Measurements from ENCODE around the gene MYOF.
"Not testable (repeated sequence)": the region's sequence is repeated elsewhere in the genome, so short reads cannot be mapped to it uniquely, and the experiment has no call there.

The MYOF gene

DNA sequence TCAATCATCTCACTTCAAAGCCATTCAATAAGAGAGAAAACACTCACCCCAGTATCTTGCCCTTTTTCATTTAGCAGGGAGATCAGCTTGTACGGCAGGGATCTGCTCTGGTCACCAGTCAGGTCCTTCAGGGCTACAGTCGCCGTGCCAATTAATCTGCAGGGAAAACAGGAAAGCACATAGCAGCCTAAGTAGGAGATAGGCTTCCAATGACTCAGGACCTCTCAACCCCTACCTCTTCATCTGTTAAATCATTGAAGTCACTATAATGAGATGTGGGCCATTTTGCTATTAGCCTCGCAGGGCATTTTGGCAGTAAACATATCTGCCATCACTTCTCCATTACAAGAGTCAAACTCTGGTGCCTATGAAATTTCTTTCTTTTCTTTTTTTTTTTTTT is 50.8 kb downstream of the MYOF start:
- DNase-seq (ENCODE audit: low spot score), result no peak

- no peak for DNase-seq (ENCODE audit: low spot score)
Measured at GRCh38 chr10:93425861-93426260, 56.3 kb downstream of the MYOF start.

GRCh38 chr10:93422118-93422517 is 60.0 kb downstream of the MYOF start:
- DNase-seq (ENCODE audit: low spot score), result no peak

DNA sequence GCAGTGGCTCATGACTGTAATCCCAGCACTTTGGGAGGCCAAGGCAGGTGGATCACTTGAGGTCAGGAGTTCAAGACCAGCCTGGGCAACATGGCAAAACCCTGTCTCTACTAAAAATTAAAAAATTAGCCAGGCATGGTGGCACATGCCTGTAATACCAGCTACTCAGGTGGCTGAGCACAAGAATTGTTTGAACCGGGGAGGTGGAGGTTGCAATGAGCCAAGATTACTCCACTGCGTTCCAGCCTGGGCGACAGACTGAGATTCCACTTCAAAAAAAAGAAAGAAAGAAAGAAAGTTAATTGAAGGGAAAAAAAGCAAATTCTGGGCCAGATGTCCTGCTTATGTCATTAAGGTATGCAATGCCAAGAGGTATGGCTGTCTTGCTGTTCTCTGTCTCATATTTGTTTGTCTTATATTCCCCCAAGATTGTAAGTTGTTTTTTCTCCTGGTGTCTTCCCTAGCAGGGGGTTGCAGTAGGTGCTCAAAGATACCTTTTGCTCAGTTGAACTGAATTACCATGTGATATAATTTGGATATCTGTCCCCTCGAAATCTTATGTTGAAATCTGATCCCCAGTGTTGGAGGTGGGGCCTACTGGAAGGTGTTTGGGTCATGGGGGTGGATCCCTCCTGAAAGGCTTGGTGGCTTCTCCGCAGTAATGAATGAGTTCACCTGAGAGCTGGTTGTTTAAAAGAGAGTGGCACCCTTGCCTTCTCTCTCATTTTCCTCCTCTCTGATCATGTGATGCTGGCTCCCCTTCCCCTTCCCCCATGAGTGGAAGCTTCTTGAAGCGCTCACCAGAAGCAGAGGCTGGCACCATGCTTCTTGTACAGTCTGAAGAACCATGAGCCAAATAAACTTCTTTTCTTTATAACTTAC is 60.9 kb downstream of the MYOF start:
- DNase-seq (ENCODE audit: low spot score), result no peak

DNA sequence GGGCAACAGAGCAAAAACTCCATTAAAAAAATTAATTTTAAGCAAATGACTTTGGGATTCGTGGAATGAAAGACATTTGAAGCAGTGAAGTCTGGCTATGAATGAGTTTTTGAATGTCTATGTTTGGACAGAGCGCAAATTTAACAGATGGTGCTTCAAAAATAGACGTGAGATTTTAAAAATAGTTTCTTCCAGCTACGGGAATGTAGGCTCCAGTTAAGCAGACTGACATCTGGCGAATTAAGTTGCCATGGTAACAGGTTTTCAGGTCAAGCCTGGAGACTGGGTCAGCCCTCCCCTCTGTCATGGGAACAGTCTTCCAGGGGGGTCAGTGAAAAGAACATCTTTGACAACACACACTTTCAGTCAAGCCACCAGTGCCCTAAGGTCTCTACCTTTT is 62.0 kb downstream of the MYOF start:
- DNase-seq (ENCODE audit: low spot score), result no peak

GRCh38 chr10:93419016-93419415 is 63.1 kb downstream of the MYOF start:
- DNase-seq (ENCODE audit: low spot score), result not testable (repeated sequence)

DNA sequence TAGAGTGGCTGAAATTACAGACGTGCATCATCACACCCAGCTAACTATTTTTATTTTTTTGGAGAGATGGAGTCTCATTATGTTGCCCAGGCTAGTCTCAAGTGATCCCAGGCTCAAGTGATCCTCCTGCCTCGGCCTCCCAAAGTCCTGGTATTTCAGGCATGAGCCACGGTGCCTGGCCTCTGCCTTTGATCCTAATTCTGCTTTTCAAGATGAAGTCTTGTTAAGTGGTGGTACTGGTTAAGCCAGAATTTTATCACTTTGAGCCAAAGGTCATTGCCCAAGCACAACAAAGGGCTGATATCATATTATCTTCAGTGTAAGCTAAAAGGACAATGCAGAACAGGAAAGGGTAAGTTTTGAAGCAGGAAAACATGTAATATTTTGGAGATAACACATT is 64.2 kb downstream of the MYOF start:
- DNase-seq (ENCODE audit: low spot score), result no peak

DNA sequence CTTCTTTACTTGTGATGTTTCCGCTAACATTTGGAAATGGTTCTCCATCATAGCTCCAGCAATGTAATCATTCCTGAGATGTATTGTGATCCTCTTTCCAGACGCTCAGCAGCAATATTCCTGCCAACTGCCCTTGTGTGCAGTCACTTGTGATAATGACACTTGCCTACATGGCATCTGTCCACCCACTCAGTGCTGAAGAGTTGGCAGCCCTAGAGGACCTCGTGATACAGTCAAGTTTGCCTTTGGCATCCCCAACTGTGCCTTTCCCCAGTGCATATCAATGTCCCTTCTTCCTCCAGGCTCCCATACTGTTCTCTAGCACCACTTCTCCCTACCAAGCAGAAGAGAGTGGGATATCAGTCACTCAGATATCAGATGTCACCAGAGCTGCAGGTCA is 64.9 kb downstream of the MYOF start:
- DNase-seq (ENCODE audit: low spot score), result no peak

- DNase-seq (ENCODE audit: low spot score), result no peak
Measured at GRCh38 chr10:93416824-93417223, 65.3 kb downstream of the MYOF start.

DNA sequence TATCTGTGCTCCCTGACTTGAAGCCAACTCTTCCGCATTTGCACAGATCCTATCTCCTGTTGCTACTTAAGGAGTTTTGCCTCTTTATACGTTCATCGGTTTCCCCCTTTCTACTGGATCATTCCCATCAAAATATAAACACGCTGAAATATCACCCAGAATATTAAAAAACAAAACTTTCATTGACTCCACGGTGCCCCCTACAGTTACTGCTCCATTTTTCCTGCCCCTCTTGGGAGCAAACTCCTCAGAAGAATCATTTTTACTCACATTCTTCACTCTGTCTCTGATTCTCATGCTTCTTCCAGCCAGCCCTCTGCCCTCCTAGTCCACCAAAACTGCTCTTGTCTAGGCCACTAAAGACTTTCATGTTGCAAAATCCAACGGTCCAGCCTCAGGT is 66.4 kb downstream of the MYOF start:
- no peak for DNase-seq (ENCODE audit: low spot score)

- no peak for DNase-seq (ENCODE audit: low spot score)
Measured at GRCh38 chr10:93413252-93413689, 68.9 kb downstream of the MYOF start.

- DNase-seq (ENCODE audit: low spot score), result no peak
Measured at GRCh38 chr10:93412801-93413200, 69.3 kb downstream of the MYOF start.

DNA sequence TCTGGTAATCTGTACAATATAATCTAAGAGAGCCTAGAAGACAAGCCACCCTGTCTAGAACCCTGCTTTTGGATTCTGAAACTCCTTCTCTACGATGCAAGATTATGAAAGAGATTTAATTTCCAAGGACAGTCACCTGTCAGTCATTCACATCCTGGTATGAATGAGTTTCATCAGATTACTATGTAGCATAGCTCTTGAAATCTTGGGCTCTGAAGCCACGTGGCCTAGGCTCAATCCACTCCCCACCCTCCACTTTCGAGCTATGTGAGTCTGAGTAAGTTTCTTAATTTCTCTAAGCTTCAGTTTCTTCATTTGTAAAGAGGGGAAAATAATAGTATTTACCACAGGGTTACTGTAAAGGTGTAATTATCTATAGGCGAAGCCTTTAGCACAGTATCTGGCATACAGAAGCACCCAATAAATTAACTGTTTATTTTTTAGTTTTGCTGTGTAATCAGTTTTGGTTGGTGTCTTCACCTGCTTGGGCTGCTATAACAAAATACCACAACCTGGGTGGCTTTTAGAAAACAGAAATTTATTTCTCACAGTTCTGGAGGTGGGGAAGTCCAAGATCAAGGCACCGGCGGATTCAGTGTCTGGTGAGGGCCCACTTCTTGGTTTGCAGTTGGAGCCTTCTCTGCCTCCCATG is 71.3 kb downstream of the MYOF start:
- DNase-seq (ENCODE audit: low spot score), result no peak

- no peak for DNase-seq (ENCODE audit: low spot score)
Measured at GRCh38 chr10:93408783-93409182, 73.4 kb downstream of the MYOF start.

DNA sequence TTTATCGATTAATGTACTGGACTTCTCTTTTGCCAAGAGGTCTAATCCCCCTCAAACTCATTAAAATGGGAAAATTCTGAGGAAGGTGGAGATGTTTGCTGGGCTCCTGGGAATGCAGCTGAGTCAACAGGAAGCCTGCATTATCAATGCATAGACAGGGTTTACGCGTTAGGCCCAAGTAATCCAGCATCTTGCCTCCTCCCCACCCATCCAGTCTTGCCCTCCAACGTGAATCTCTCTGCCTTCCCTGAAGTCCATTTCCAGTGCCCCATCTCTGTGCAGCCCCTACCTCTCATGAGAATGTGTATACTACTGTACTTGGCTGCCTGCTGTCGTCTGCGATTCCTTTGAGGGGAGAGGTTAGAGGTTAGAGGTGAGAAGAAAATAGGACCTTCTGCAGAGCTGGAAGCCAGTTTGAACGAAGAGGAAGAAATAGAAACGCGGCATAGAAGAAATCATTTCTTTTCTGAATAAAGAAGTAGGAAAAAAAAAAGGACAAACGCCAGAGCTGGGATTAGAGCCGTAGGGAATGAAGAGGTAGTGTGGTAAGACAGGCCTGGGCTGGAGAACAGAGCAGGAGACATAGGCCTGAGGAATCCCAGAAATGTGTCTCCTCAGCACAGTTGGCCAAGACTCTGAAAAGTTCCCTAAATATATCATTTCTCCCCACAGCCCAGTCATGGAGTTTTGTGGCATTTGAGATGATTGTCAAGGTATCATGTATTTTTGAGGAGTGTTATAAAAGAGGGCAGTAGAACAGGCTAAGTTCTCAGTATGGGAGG is 75.6 kb downstream of the MYOF start:
- DNase-seq (ENCODE audit: low spot score), result no peak

DNA sequence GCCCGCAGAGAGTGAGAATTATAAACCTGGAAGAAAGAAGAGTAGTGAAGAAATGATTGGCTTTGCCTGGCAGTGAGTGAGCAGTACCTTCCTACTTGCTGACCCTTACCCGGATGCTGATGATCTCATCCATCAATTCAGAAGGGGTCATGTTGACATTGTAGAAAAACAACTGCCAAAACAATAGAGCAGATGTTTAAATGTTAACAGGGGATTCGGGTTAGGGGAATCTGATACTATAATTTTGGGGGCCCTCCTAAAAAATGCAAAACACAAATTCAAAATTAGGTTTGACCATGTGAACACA is 78.1 kb downstream of the MYOF start:
- no peak for DNase-seq (ENCODE audit: low spot score)

GRCh38 chr10:93403152-93404047 is 78.7 kb downstream of the MYOF start:
- DNase-seq (ENCODE audit: low spot score), result no peak

GRCh38 chr10:93402192-93402591 is 79.9 kb downstream of the MYOF start:
- DNase-seq (ENCODE audit: low spot score), result no peak

DNA sequence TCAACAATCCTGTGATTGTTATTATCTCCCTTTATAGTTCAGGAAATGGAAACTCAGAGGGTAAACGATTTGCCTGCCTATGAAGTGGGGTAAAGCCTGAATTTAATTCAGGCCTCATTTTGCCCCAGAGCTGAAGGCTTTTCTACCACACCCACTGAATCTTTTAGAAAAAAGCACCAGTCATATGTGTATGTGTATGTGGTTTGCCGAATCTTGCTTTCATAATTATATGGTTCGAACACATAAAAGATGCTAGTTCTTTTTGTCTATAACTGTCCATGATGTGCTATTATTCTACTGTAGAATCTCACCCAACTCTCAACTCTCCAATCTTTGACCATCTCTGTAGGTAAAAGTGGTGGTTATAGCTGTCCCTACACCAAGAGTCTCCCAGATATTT is 83.6 kb downstream of the MYOF start:
- no peak for DNase-seq (ENCODE audit: low spot score)

GRCh38 chr10:93397020-93397419 is 85.1 kb downstream of the MYOF start:
- DNase-seq (ENCODE audit: low spot score), result no peak

DNA sequence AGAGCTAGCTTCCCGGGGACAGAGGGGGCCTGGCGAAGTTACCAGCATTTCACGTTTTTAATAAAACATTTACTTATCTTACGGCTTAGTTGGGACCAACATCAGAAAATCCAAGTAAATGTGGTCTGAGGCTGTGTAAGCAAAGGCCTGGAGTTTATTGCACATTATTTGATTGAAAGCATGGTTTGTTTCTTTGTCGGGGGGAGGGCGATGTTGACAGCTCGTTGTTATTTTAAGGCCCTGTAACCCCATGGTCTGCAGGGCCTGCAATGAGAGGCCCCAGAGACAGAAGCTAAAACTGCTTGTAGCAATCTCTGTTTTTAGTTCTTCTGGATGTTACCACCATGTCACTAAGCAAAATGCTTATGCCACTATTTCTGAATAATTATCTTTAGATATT is 88.9 kb downstream of the MYOF start:
- no peak for DNase-seq (ENCODE audit: low spot score)

DNA sequence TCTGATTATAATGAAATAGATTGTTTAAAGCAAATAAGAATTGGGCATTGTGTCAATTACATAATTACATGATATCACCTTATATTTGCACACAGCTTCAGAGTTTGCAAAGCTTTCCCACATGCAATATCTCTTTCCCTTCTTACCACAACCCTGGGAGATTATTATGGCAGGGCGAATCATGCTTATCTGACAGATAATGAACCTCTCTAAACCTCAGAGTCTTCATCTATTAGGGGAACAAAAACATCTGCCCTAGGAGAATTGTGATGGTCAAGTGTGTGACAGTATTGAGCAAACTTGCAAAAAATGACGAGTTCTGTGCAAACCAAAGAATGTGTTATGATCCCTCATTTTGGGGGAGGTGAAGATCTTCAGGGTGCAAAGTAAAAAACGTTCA is 90.0 kb downstream of the MYOF start:
- no peak for DNase-seq (ENCODE audit: low spot score)

Measured in LoVo (cell line).